Forelimb muscle (tissue), 1 donor: Measurements from ENCODE around the gene AQP11. TPM values are rescaled to one million over a fixed set of nuclear protein-coding genes. Genes with fewer than 3 reads are reported as not detected.
"Not testable (repeated sequence)": the region's sequence is repeated elsewhere in the genome, so short reads cannot be mapped to it uniquely, and the experiment has no call there.

Experiments
- DNase-seq: peaks from one replicate; pipeline ENCODE4 v3.0.0-alpha.2; 2013; ENCODE audit warnings: low read depth
- polyA plus RNA-seq: library from polyadenylated mRNA; unstranded; fragments of 120-200 nt; gene quantifications from one replicate; pipeline ENCODE4 v1.2.1, GENCODE V29; 2013; ENCODE audit not compliant: insufficient read length

The AQP11 gene
- polyA plus RNA-seq, 1 donor, result 1.6 TPM

GRCh38 chr11:77592727-77593126 is 3.0 kb downstream of the AQP11 start:
- DNase-seq, result no peak

- no peak for DNase-seq
These were observed 4.1 kb downstream of the AQP11 start for GRCh38 chr11:77593883-77594282.

- no peak for DNase-seq
These were observed 6.9 kb downstream of the AQP11 start for GRCh38 chr11:77596626-77597025.

- DNase-seq, result no peak
These were observed 8.4 kb downstream of the AQP11 start for GRCh38 chr11:77598195-77598594.

GRCh38 chr11:77602381-77603088 is 12.8 kb downstream of the AQP11 start:
- DNase-seq, result no peak

GRCh38 chr11:77604281-77604680 is 14.5 kb downstream of the AQP11 start:
- no peak for DNase-seq

- DNase-seq, result no peak
These were observed 19.5 kb downstream of the AQP11 start for GRCh38 chr11:77609234-77609633.

GRCh38 chr11:77611921-77612320 is 22.2 kb downstream of the AQP11 start:
- no peak for DNase-seq

GRCh38 chr11:77617892-77618291 is 28.1 kb downstream of the AQP11 start:
- no peak for DNase-seq

- DNase-seq, result no peak
These were observed 29.9 kb downstream of the AQP11 start for GRCh38 chr11:77619576-77620198.

- DNase-seq, result no peak
These were observed 40.5 kb downstream of the AQP11 start for GRCh38 chr11:77630157-77630710.

- not testable (repeated sequence) for DNase-seq
These were observed 44.2 kb downstream of the AQP11 start for GRCh38 chr11:77633926-77634325.

GRCh38 chr11:77636731-77637344 is 47.1 kb downstream of the AQP11 start:
- no peak for DNase-seq

GRCh38 chr11:77637345-77638165 is 47.8 kb downstream of the AQP11 start, which contains the start of gene CLNS1A:
Gene CLNS1A, minus strand, starts transcription at chr11:77637794. Its CDS starts 80 bp downstream, at chr11:77637714.
- peak; percentile 77 for DNase-seq

GRCh38 chr11:77642228-77642627 is 52.5 kb downstream of the AQP11 start:
- no peak for DNase-seq

GRCh38 chr11:77644887-77645286 is 55.1 kb downstream of the AQP11 start:
- no peak for DNase-seq

- DNase-seq, result no peak
These were observed 58.0 kb downstream of the AQP11 start for GRCh38 chr11:77647654-77648305.

- no peak for DNase-seq
These were observed 60.4 kb downstream of the AQP11 start for GRCh38 chr11:77650123-77650522.

- DNase-seq, result no peak
These were observed 65.1 kb downstream of the AQP11 start for GRCh38 chr11:77654770-77655434.

GRCh38 chr11:77656362-77656761 is 66.6 kb downstream of the AQP11 start:
- DNase-seq, result no peak
